Activated T-cell treated with anti-CD3 and anti-CD28 coated beads for 1 hour (primary cell): ENCODE data around the gene DYNC1LI2.

ENCODE experiments used
- DNase-seq: peaks from one replicate; pipeline ENCODE4 v3.0.0-alpha.2; 2020; ENCODE audit warnings: low read depth

DYNC1LI2 gene

GRCh38 chr16:66740010-66740409 lies 11.4 kb downstream of the DYNC1LI2 start:
- no peak for DNase-seq

- DNase-seq, result no peak
These were observed 15.5 kb downstream of the DYNC1LI2 start for GRCh38 chr16:66735891-66736290.

- DNase-seq, result no peak
These were observed 20.3 kb downstream of the DYNC1LI2 start for GRCh38 chr16:66731101-66731500.

GRCh38 chr16:66728804-66729203 lies 22.6 kb downstream of the DYNC1LI2 start:
- DNase-seq, result no peak

DNA sequence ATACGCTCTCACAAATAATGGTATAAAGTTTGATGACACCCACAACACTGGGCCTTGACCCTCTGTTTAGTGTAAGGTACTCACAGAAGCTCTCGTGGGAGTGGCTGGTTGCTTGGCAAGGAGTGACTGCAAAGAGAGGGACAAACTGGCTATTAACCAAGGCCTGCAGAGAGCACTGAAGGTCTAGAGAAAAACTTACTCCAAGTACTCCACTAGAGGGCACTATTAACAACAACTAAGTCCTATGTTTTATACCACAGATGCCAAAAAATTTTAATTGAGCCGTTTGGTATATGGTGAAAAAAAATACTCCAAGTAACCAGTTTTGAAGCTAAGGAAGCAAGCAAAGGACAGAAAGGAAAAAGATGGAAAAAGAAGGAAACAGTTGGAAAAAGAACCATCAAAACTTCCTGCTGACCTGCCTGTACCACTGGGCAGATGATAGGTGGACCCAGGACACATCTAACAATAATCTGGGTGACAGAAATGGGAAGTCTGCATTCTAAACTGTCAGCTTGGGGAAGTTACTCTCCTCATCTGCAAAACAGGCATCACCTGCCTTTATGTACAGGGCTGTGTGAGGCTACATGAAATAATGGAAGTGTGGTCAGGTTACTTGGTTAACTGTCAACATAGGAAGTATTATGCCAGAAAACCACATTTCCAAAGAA lies 23.2 kb downstream of the DYNC1LI2 start:
- no peak for DNase-seq

DNA sequence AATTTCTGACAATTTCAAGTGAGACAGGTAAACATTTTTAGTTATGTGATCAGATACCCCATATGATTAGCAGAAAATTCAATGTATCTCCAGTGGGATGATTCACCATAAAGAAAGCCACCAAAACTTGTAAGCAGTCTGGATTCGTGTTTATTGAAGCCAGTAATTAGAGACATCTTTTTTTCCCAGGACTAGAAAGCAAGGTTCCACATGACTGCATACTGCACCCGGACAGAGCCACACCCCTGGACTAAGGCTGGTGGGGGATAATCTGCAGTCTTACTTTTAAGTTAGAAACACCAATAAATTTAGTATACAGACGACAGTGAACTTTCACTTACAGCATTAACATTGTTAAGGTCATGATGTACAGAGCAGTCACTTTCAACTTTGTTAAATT lies 30.6 kb downstream of the DYNC1LI2 start:
- no peak for DNase-seq

GRCh38 chr16:66719246-66719645 lies 32.2 kb downstream of the DYNC1LI2 start:
- DNase-seq, result no peak

GRCh38 chr16:66717776-66718175 lies 33.6 kb downstream of the DYNC1LI2 start:
- no peak for DNase-seq

- no peak for DNase-seq
These were observed 34.2 kb downstream of the DYNC1LI2 start for GRCh38 chr16:66717112-66717675.

DNA sequence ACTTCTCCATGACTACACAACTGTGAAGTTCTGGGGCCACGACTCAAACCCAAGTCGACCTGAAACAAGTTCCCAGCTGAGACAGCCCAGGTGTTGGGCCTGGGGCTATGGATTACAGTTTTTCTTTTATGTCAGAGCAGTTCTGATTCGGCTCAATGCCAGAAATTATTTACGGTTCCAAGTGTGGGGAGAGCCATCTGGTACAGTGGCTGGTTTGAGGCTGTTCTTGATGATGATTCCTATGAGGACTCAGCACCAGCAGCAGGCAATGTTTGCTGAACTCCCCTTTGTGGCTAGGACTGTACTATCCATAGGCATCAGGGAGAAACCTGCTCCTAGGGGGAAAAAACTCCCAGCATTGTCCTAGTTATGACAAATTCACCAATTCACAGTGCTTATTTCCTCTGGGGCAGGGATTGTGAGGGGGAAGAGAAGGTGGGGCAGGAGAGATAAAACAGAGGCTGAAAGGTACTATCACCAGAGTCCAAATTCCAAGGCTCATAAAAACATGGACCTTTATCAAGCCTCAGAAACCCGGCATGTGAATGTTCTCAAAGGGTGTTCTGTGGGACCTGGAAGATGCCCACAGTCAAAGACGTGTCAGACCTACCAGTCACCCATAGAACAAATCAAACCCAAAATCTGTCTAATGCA lies 36.6 kb downstream of the DYNC1LI2 start:
- DNase-seq, result no peak

- no peak for DNase-seq
These were observed 37.3 kb downstream of the DYNC1LI2 start for GRCh38 chr16:66714062-66714461.

DNA sequence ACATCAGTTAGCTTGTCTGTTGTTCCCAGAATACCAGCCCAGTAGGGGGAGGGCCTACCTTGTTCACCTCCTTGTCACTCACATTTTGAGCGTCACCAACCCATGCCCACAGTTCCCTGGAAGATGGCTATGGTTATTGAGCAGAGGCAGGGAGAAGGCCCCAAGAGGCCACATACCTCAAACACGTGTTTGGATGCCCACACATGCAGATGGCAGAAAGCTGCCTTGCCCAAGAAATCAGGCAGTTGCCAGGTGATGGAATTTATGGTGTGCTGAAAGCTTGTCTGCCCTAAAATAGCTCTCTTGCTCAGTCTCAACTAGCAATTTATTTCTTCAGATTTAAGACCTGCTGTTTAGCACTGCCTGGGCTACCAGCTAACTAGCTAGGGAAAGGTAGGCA lies 38.3 kb downstream of the DYNC1LI2 start:
- DNase-seq, result no peak

DNA sequence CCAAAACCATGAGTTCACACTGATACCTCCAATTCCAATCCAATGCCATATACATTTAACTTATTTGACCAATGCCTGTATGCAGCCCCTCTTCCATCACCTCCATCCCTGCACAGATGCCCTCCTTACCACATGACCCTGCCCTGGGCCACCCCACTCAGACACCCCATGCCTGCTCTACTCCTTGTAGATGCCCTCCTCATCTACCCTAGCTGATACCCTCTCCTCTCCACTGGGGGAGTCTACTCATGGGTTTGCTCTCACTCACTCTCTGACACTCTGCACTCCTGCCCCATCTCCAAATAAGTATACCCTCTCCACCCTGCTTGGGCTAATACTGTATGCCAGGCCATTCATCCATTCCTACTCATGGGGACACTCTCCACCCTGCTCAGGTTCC lies 38.9 kb downstream of the DYNC1LI2 start:
- DNase-seq, result no peak

- DNase-seq, result no peak
These were observed 39.8 kb downstream of the DYNC1LI2 start for GRCh38 chr16:66711581-66711980.

DNA sequence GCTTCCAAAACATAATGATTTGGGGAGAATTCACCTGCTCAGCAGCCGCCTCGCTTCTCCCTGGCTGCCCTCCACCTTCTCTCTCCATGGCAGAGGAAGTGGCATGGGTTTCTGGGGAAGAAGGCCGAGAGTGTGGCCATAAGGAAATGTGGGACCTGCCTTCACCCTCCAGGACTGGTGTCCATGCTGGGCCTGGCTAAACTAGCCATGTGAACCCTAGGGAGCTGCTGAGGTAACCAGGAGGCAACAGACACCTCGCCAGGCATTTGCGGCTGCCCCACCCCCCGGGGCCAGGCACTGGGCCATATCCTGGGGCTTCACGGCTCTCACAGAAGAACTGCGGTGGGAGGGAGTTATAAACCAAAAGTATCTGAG lies 44.9 kb downstream of the DYNC1LI2 start:
- DNase-seq, result no peak

- no peak for DNase-seq
These were observed 45.5 kb downstream of the DYNC1LI2 start for GRCh38 chr16:66705790-66706505.

DNA sequence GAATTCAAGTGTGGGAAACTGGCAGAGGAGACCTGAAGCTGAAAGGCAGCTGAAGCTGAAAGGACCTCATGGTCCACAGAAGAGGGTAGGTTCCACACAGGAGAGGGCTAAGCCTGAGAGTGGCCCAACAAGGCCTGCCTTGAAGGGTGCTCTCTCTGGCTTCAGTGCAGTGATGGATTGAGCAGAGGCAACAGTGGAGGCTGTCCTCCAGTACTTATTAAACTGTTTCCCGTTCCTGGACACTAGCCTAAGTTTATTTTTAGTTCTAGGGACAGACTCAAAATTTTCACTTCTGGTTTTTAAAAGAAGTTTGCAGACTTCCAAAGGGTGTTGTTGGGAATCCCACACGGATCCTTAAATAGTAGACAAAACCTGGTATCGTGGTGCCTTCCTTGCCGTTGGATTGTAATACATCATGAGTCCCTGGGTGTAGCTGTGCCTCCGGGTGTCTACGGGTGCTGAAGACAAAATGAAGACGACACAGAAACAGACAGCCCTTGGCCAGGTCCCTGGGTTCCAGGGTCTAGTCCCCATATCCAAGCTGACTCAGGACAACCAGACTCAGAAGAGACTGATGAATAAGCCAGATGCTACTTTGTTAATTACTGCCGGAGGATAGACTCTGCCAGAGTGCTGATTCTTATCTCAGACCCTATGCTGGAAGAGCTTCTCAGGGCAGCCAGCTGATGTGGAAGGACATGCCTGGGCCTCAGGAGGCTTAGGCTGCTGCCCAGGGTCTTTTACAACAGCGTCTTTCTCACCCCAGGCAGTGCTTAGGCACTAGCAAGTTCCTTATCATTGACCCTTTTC lies 47.8 kb downstream of the DYNC1LI2 start:
- no peak for DNase-seq

GRCh38 chr16:66701516-66701915 lies 49.9 kb downstream of the DYNC1LI2 start:
- no peak for DNase-seq

DNA sequence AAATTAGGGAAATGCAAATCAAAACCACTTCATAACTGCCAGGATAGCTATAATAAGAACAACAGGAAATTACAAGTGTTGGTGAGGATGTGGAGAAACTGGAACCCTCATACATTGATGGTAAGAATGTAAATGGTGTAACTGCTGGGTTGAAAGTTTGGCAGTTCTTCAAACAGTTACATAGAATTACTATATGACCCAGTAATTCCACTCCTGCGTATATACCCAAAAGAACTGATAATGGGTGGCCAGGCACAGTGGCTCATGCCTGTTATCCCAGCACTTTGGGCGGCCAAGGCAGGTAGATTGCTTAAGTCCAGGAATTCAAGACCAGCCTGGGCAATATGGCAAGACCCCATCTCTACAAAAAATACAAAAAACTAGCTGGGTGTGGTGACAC lies 50.4 kb downstream of the DYNC1LI2 start:
- no peak for DNase-seq

DNA sequence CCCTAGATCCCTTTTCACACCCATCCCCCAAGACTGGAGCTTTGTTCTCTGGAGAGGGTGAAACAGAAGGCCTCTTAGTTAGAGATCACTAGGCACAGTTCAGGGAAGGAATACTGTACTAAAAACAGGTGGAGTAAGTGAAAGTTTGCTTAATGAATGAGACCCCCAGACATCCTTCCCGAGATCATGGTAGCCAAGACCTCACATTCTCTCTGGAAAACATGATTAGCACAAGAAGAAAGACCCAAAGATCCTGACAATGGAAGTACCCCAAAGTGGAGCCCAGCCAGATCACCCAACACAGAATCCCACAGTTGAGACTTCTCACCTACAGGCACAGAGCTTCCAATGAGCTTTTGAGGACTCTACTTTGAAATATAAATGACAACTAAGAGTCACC lies 51.5 kb downstream of the DYNC1LI2 start:
- no peak for DNase-seq

DNA sequence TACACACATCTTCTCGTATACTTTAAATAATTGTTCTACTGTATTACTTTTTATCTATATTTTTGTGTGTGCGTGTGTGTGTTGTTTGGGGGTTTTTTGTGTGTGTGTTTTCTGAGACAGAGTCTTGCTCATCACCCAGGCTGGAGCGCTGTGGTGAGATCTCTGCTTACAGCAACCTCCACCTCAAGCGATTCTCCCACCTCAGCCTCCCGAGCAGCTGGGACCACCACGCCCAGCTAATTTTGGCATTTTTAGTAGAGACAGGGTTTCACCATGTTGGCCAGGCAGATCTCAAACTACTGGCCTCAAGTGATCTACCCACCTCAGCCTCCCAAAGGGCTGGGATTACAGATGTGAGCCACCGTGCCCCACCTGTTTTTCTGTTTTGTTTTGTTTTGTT lies 53.4 kb downstream of the DYNC1LI2 start:
- no peak for DNase-seq
